G401.6 (cell line): ENCODE results near the gene PLEKHG7.

Source experiments
- FAIRE-seq: peaks from 2 replicates; lab custom pipeline; 2012; peaks lifted over from hg19 to GRCh38; lab: Jason Lieb, UNC

PLEKHG7 gene

DNA sequence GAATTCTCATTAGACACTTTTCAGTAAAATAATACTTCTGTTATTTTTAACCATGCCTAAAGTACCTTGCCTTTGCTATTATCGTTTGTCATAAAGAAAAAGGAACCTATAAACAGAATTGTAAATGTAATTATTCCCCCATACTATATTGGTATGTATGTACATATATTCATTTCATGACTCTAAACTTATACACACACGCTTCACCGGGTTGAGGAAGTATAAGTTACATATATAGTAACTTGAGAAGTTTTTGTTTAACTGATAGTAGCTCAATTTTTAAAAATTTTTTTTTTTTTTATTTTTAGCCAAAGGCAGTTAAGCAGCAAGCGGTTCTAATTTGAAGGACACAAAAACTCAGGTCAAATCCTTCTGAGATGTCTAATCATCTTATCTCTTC is 107.6 kb downstream of the PLEKHG7 start:
- no peak for FAIRE-seq

DNA sequence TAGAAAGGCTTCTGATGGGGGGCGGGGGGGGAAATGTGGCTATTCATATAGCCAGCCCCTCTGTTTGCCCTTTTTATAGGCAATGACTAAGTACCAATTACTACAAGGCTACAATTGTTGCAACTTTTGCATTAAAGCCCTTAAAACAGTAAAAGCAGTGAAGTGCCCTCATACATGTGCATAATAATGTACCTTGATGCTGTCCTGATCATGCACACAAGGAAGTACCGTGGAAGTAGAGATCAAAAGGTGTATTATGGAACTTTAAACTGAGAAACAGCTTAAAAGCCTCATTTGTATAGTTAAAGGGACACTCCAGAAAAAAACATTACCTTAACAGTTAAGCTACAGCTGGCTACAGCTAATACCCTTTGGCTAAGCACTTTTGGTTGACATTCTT is 111.8 kb downstream of the PLEKHG7 start:
- no peak for FAIRE-seq

DNA sequence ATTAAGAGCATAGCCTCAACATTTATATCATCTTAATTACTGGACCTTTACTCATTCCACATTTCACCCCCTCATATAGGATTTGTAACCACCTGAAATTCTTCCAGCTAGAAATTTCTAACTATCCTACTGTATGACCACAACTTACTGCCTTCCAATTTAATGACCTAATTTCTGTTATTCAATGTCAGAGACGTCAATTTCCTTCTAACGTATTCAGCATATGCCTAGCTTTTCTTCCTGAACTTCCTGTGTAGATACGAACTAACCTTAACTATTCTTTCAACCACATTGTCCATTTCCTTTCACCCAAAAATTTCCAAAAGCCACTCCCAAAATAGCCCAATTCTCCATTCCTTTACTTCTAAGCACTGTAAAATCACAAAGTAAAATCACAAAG is 118.4 kb downstream of the PLEKHG7 start:
- FAIRE-seq: no peak
